K562 (cell line): Measurements from ENCODE around the gene WRAP53. TPM values are rescaled to one million over a fixed set of nuclear protein-coding genes. Genes with fewer than 3 reads are reported as not detected.

Experiments used
- AFF1 ChIP-seq, 2 experiments: fragments of 450-650 bp; IDR thresholded peaks; 2 replicates each; pipeline ENCODE4 v1.6.1; 2018; ENCODE audit warnings: mild to moderate bottlenecking in 2 of 2, low read depth in 1 of 2; ENCODE audit not compliant: partially characterized antibody in 2 of 2
- ATF3 ChIP-seq, 2 experiments: fragments of 450-650 bp in 1 of 2; sonication (generic) in 1 of 2; formaldehyde crosslinking in 1 of 2; IDR thresholded peaks in 1 of 2; conservative IDR thresholded peaks in 1 of 2; 2 replicates each; pipeline versions ENCODE4 v1.6.1 to v1.8.1; 2016 to 2023; ENCODE audit warnings: mild to moderate bottlenecking in 2 of 2, moderate library complexity in 2 of 2, inconsistent platforms in 1 of 2, missing genetic modification reagents in 1 of 2
- KHSRP ChIP-seq: fragments of 450-650 bp; IDR thresholded peaks from 2 replicates; pipeline ENCODE4 v1.6.1; 2017
- NEUROD1 ChIP-seq: fragments of 150-350 bp; IDR thresholded peaks from 2 replicates; pipeline ENCODE4 v1.6.1; 2014; ENCODE audit warnings: borderline replicate concordance, low read length, low read depth; ENCODE audit not compliant: partially characterized antibody
- NR4A1 ChIP-seq, 2 experiments: fragments of 250-450 bp in 1 of 2; fragments of 450-650 bp in 1 of 2; sonication (Bioruptor Pico) in 1 of 2; IDR thresholded peaks; 2 replicates each; pipeline versions ENCODE4 v1.4.0 to v1.6.1; 2016 to 2020; ENCODE audit warnings: mild to moderate bottlenecking in 2 of 2, missing compliant biosample characterization in 1 of 2, missing genetic modification characterization in 1 of 2, moderate library complexity in 1 of 2
- PHB ChIP-seq: fragments of 250-450 bp; sonication (Bioruptor Pico); IDR thresholded peaks from 2 replicates; pipeline ENCODE4 v1.5.0; 2021
- PML ChIP-seq: IDR thresholded peaks from 2 replicates; pipeline ENCODE4 v1.6.1; 2012; ENCODE audit warnings: low read length, inconsistent platforms
- RBM39 ChIP-seq: fragments of 200-400 bp; formaldehyde crosslinking; optimal IDR thresholded peaks from 2 replicates; pipeline ENCODE3; 2018; ENCODE audit warnings: low read depth, low read length
- SETDB1 ChIP-seq: IDR thresholded peaks from one replicate; pipeline ENCODE4 v1.6.1; 2012; ENCODE audit warnings: low read length, control low read depth, inconsistent platforms
- SLC30A9 ChIP-seq: fragments of 250-450 bp; sonication (Bioruptor Pico); IDR thresholded peaks from 2 replicates; pipeline ENCODE4 v1.8.0; 2022; ENCODE audit warnings: mild to moderate bottlenecking, moderate library complexity
- SMAD2 ChIP-seq: fragments of 150-350 bp; IDR thresholded peaks from 2 replicates; pipeline ENCODE4 v1.6.1; 2014; ENCODE audit warnings: low read depth, mild to moderate bottlenecking, low read length
- THRA ChIP-seq: fragments of 450-650 bp; IDR thresholded peaks from 2 replicates; pipeline ENCODE4 v1.6.1; 2017; ENCODE audit warnings: mild to moderate bottlenecking, moderate library complexity
- TSC22D4 ChIP-seq: fragments of 450-650 bp; IDR thresholded peaks from 2 replicates; pipeline ENCODE4 v1.6.1; 2016; ENCODE audit warnings: missing genetic modification characterization, missing biosample characterization, control low read depth
- ZBTB2 ChIP-seq: fragments of 450-650 bp; IDR thresholded peaks from 2 replicates; pipeline ENCODE4 v1.6.1; 2016; ENCODE audit warnings: antibody characterized with exemption
- ZFP30 ChIP-seq: fragments of 250-450 bp; sonication (Bioruptor Pico); IDR thresholded peaks from 2 replicates; pipeline ENCODE4 v1.8.0; 2022; ENCODE audit warnings: moderate library complexity, mild to moderate bottlenecking, inconsistent platforms, borderline replicate concordance
- ZNF239 ChIP-seq: fragments of 250-450 bp; sonication (Bioruptor Pico); IDR thresholded peaks from 2 replicates; pipeline ENCODE4 v1.4.0; 2020; ENCODE audit warnings: mild to moderate bottlenecking
- ZNF282 ChIP-seq: sonication (generic); formaldehyde crosslinking; IDR thresholded peaks from 2 replicates; pipeline ENCODE4 v1.8.1; 2023; ENCODE audit warnings: missing genetic modification reagents
- ZNF507 ChIP-seq: conservative IDR thresholded peaks from 2 replicates; pipeline ENCODE4 v1.6.1; 2017; ENCODE audit warnings: missing genetic modification characterization, missing compliant biosample characterization
- polyA plus RNA-seq, 8 experiments: library from polyadenylated mRNA; depleted of rRNA in 4 of 8; stranded (reverse) in 5 of 8; unstranded in 3 of 8; fragments of >200 nt; fragmentation: Nextera tagmentation in 2 of 8; fragmentation: Illumina TruSeq in 1 of 8; extraction: Ambion mirVana in 2 of 8; extraction: Trizol in 1 of 8; gene quantifications; 2 replicates each; pipeline versions ENCODE4 v1.2.1 to v1.2.3, GENCODE V29; 2011 to 2014; ENCODE audit warnings: inconsistent platforms in 1 of 8, missing spikeins in 1 of 8
- total RNA-seq, 7 experiments: library from RNA; depleted of rRNA in 6 of 7; stranded (reverse); fragments of >200 nt in 6 of 7; fragmentation: Illumina TruSeq in 2 of 7; extraction: Trizol in 2 of 7; gene quantifications; 2 replicates each; pipeline versions ENCODE4 v1.2.1 to v1.2.3, GENCODE V29; 2011 to 2021; ENCODE audit warnings: low replicate concordance in 1 of 7

WRAP53 gene
- total and polyA plus RNA-seq, 9 of the 15 experiments (the other 6 are each of a cell fraction or from before 2014, with no cell fraction given) = 0.72 to 18.2 (median 13.4) TPM

GRCh38 chr17:7687908-7688807 is at the start of gene WRAP53 (continued):
- no peak for TF ChIP-seq THRA
- no peak for TF ChIP-seq ATF3 (IDR thresholded peaks at IDR 0.05)
- TF ChIP-seq ATF3 (CRISPR knock-in tag; conservative IDR thresholded peaks at IDR 0.05) = no peak
- TF ChIP-seq ZFP30 (CRISPR knock-in tag) = no peak
- TF ChIP-seq NR4A1 (CRISPR knock-in tag; IDR thresholded peaks at IDR 0.05) = no peak
- TF ChIP-seq NR4A1 (tag; IDR thresholded peaks at IDR 0.05) = no peak
- TF ChIP-seq RBM39 = no peak
- TF ChIP-seq ZNF239 = no peak
- TF ChIP-seq PHB = no peak
- no peak for TF ChIP-seq NEUROD1
- no peak for TF ChIP-seq TSC22D4 (tag)
- TF ChIP-seq ZBTB2 = no peak
- TF ChIP-seq SMAD2 = no peak
- TF ChIP-seq ZNF507 (tag) = no peak
- no peak for TF ChIP-seq SLC30A9 (CRISPR knock-in tag)
- TF ChIP-seq SETDB1 = no peak
- TF ChIP-seq AFF1 (IDR thresholded peaks at IDR 0.05; ENCODE audit: low read depth in 1 of 2, partially characterized antibody in 2 of 2) = peak in 1 of 2 experiments; percentile 96
- no peak for TF ChIP-seq PML
- no peak for TF ChIP-seq ZNF282 (CRISPR knock-in tag)
- 0 out of 2 replicates have a peak, but pooled peaks have one; percentile 39 for TF ChIP-seq KHSRP
